Measurements from ENCODE around the gene ALOX15.

DNA sequence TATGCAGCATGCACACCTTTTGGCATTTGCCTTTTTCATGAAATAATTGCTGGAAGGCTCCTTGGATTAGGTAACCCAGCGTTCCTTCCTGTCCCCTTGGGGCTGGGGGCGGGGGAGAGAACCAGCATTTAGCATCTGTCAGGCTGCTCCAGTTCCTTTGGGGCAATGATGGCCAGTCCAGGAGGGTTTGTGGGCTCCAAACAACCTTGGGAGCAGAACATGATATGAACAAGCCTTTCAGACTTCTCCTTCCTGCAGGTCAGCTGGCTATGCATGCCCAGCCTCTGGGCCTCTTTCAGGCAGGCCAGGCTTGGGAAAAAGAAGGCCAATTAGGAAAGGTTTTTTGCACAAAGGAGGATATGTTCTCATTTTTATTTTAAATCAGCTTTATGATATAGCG, 58.3 kb downstream of the ALOX15 start:
- TF ChIP-seq, protein P1, sequence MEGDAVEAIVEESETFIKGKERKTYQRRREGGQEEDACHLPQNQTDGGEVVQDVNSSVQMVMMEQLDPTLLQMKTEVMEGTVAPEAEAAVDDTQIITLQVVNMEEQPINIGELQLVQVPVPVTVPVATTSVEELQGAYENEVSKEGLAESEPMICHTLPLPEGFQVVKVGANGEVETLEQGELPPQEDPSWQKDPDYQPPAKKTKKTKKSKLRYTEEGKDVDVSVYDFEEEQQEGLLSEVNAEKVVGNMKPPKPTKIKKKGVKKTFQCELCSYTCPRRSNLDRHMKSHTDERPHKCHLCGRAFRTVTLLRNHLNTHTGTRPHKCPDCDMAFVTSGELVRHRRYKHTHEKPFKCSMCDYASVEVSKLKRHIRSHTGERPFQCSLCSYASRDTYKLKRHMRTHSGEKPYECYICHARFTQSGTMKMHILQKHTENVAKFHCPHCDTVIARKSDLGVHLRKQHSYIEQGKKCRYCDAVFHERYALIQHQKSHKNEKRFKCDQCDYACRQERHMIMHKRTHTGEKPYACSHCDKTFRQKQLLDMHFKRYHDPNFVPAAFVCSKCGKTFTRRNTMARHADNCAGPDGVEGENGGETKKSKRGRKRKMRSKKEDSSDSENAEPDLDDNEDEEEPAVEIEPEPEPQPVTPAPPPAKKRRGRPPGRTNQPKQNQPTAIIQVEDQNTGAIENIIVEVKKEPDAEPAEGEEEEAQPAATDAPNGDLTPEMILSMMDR (conservative IDR thresholded peaks at IDR 0.05; ENCODE audit: low read depth, low read length), result no peak
- TF ChIP-seq EZH2 (IDR thresholded peaks at IDR 0.05; ENCODE audit: low read length, unreplicated experiment), result no peak

Measured in PC-3 (cell line).